Left lung (tissue), 10 donors: ENCODE results near the gene LTF. TPM values are rescaled to one million over a fixed set of nuclear protein-coding genes. Genes with fewer than 3 reads are reported as not detected.

Experiments used
- ATAC-seq: fragments of 200-7000 bp; cut with Tn5 transposase; one replicate; pipeline ENCODE4 v1.9.1; 2020; ENCODE audit warnings: moderate library complexity
- DNase-seq, 4 donors: peaks; one replicate each; pipeline ENCODE4 v3.0.0-alpha.2; 2013 to 2020
- H3K27ac ChIP-seq, 2 donors: fragments of 200-600 bp; sonication (generic) in 1 of 2; one replicate each; pipeline versions ENCODE4 v1.5.0 to v1.8.0; 2020 to 2021
- H3K27me3 ChIP-seq, 2 donors: fragments of 200-600 bp; sonication (generic) in 1 of 2; one replicate each; pipeline versions ENCODE4 v1.5.0 to v1.8.0; 2020 to 2021
- H3K36me3 ChIP-seq, 2 donors: fragments of 200-600 bp; sonication (generic) in 1 of 2; one replicate each; pipeline versions ENCODE4 v1.5.0 to v1.8.0; 2020 to 2021
- H3K4me1 ChIP-seq, 2 donors: fragments of 200-600 bp; one replicate each; pipeline ENCODE4 v1.8.0; 2021
- H3K4me3 ChIP-seq, 2 donors: fragments of 200-600 bp; sonication (generic) in 1 of 2; one replicate each; pipeline versions ENCODE4 v1.5.0 to v1.8.0; 2020 to 2021; ENCODE audit warnings: mild to moderate bottlenecking in 1 of 2
- H3K9me3 ChIP-seq, 2 donors: fragments of 200-600 bp; sonication (generic) in 1 of 2; one replicate each; pipeline versions ENCODE4 v1.5.0 to v1.8.0; 2020 to 2021
- intact Hi-C, 2 donors: fragments of 100-400 bp; cut with DNase I; formaldehyde crosslinking; loops; one replicate each; pipeline versions ENCODE4 v1.11.2 to v1.14.2; 2022
- polyA plus RNA-seq, 6 donors: library from polyadenylated mRNA; unstranded; fragments of 120-200 nt; gene quantifications; one replicate each; pipeline ENCODE4 v1.2.1, GENCODE V29; 2013; ENCODE audit not compliant: insufficient read length in 6 of 6
- total RNA-seq, 2 donors: library from RNA; stranded (reverse); fragmentation: NEBNext Ultra II Directional; extraction: Animal tissue kit (Norgen Biotek cat#: 25700); gene quantifications; one replicate each; pipeline ENCODE4 v1.2.1, GENCODE V29; 2021
- TF ChIP-seq, protein P1 (sequence below), 2 donors: fragments of 200-600 bp; sonication (generic) in 1 of 2; IDR thresholded peaks; one replicate each; pipeline versions ENCODE4 v1.5.0 to v1.8.0; 2021; ENCODE audit warnings: antibody characterized with exemption in 2 of 2
- donor health status: DM: no; HTN: yes; CAD: no.
- donor health status: DM: no; HTN: no; CAD: no.

The LTF gene
- total and polyA plus RNA-seq, 8 donors = 2.3 to 113 (median 5.5) TPM

GRCh38 chr3:46449755-46450552 is 14.8 kb downstream of the LTF start:
- intact Hi-C loops = no loop called here
- TF ChIP-seq, protein P1, sequence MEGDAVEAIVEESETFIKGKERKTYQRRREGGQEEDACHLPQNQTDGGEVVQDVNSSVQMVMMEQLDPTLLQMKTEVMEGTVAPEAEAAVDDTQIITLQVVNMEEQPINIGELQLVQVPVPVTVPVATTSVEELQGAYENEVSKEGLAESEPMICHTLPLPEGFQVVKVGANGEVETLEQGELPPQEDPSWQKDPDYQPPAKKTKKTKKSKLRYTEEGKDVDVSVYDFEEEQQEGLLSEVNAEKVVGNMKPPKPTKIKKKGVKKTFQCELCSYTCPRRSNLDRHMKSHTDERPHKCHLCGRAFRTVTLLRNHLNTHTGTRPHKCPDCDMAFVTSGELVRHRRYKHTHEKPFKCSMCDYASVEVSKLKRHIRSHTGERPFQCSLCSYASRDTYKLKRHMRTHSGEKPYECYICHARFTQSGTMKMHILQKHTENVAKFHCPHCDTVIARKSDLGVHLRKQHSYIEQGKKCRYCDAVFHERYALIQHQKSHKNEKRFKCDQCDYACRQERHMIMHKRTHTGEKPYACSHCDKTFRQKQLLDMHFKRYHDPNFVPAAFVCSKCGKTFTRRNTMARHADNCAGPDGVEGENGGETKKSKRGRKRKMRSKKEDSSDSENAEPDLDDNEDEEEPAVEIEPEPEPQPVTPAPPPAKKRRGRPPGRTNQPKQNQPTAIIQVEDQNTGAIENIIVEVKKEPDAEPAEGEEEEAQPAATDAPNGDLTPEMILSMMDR (IDR thresholded peaks at IDR 0.05) = peak; percentile 41 to 47
- no peak for ATAC-seq

GRCh38 chr3:46448721-46449120 is 16.0 kb downstream of the LTF start:
- ATAC-seq = no peak
- Histone ChIP-seq H3K36me3 (peaks cover 0 to 33% of the 10 kb centered on the region in 2 donors), H3K4me3 (no peak overlapping the region), H3K4me1 (no peaks in the 10 kb centered on the region), H3K27me3 (no peaks in the 10 kb centered on the region), H3K9me3 (no peaks in the 10 kb centered on the region), H3K27ac (peak overlapping the region in 1 of 2 donors; percentile 49)
- intact Hi-C loops = no loop called here
- TF ChIP-seq, protein P1 (IDR thresholded peaks at IDR 0.05) = no peak
- DNase-seq = peak in 1 of 4 donors; percentile 74

More at GRCh38 chr3:46449755-46450552, 14.8 kb downstream of the LTF start:
- Histone ChIP-seq H3K27ac (peak overlapping the region in 1 of 2 donors; percentile 49), H3K27me3 (no peaks in the 10 kb centered on the region), H3K4me3 (no peak overlapping the region), H3K9me3 (no peaks in the 10 kb centered on the region), H3K4me1 (no peaks in the 10 kb centered on the region), H3K36me3 (peaks cover 0 to 29% of the 10 kb centered on the region in 2 donors)
- no peak for DNase-seq

- no peaks in the 10 kb centered on the region for H3K27me3 ChIP-seq
- peak overlapping the region in 1 of 2 donors; percentile 25 for H3K27ac ChIP-seq
- TF ChIP-seq, protein P1 (IDR thresholded peaks at IDR 0.05) = no peak
- H3K4me3 ChIP-seq = no peak overlapping the region
- H3K9me3 ChIP-seq = no peaks in the 10 kb centered on the region
- DNase-seq = no peak
- intact Hi-C loops = no loop called here
- H3K4me1 ChIP-seq = no peaks in the 10 kb centered on the region
- H3K36me3 ChIP-seq = peaks cover 0 to 41% of the 10 kb centered on the region in 2 donors
- ATAC-seq = no peak
Observed at GRCh38 chr3:46447228-46447985, 17.3 kb downstream of the LTF start.

DNA sequence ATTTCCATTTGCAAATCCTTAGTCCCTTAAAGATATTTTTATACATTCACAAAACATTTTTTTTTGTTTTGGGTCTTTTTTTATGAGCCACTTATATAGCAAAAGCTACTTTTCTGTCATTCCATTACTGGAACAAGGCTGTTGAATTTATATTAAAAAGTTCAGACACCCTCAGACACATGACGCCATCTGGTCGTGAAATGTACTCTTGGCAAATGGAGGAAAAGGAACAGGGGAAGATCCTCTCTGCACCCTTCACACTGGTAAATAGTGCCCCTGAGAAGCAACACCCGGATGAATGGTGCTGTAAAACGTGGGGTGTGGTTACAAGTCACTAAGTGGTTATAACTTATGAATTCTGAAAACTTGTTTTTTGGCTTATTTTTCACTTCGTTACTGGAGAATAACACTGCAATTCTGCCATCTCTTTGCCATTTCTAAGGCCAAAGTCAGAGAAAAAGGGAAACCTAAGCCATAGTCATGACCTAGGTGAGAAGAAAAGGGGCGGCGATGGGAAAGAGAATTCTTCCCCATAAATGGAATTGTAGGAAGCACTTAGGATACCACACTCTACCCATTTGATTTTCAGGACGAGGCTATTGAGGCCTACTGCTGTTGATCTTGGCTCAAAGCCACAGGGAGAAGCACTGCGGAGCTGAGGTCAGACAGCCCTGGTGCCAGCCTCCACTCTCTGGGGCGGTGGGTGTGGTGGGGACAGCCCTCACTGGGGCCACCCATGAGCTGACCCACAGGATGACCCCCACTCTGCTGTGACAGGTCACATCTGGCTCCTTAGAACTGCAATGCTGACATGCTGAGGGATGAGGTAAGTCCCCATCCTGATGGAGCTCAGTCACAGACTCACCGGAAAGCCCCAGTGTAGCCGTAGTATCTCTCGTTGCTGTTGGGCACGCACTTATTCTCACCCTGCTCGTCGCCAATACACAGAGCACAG is 21.9 kb downstream of the LTF start:
- intact Hi-C loops = no loop called here
- TF ChIP-seq, protein P1 (IDR thresholded peaks at IDR 0.05) = peak in 1 of 2 donors; percentile 58
- ATAC-seq (peak; percentile 73), DNase-seq (peak in 2 of 4 donors; percentile 32 to 59)
- Histone ChIP-seq H3K27ac (peak overlapping the region in 1 of 2 donors; percentile 24), H3K9me3 (no peaks in the 10 kb centered on the region), H3K4me3 (no peak overlapping the region), H3K36me3 (peaks cover 0 to 44% of the 10 kb centered on the region in 2 donors), H3K27me3 (no peaks in the 10 kb centered on the region), H3K4me1 (no peaks in the 10 kb centered on the region)
